Naive thymus-derived CD8-positive, alpha-beta T cell (primary cell): Measurements from ENCODE around the gene PLCH1. TPM values are rescaled to one million over a fixed set of nuclear protein-coding genes. Genes with fewer than 3 reads are reported as not detected.

ENCODE experiments used
- ATAC-seq, 2 donors: fragments of 150-1000 bp; cut with Tn5 transposase in 1 of 2; sonication (Bioruptor Pico), chemical (Tn5 transposase) in 1 of 2; 1 replicate in 1 of 2; 2 replicates in 1 of 2; pipeline ENCODE4 v1.10.0; 2021; ENCODE audit warnings: mild to moderate bottlenecking in 2 of 2, moderate library complexity in 2 of 2
- POLR2A ChIA-PET: fragments of 350-600 bp; sonication (Branson Sonifier 250); formaldehyde crosslinking; loops from one replicate; lab custom pipeline; 2021; ENCODE audit warnings: antibody characterized with exemption; lab: Charles Lee
- DNase-seq, 10 donors: peaks; one replicate each; pipeline versions ENCODE4 v3.0.0 to v3.0.0-alpha.2; 2020 to 2022
- H3K27ac Mint-ChIP-seq, 10 donors: one replicate each; pipeline ENCODE4 v1.8.0; 2020 to 2022; ENCODE audit warnings: mild to moderate bottlenecking in 10 of 10, mixed read lengths in 10 of 10, moderate library complexity in 4 of 10, inconsistent platforms in 1 of 10
- H3K27me3 Mint-ChIP-seq, 5 donors: one replicate each; pipeline ENCODE4 v1.8.0; 2021 to 2022; ENCODE audit warnings: mixed read lengths in 5 of 5
- H3K36me3 Mint-ChIP-seq, 3 donors: one replicate each; pipeline ENCODE4 v1.8.0; 2020 to 2022; ENCODE audit warnings: mixed read lengths in 3 of 3, mild to moderate bottlenecking in 2 of 3, inconsistent platforms in 1 of 3
- H3K4me1 Mint-ChIP-seq, 4 donors: one replicate each; pipeline ENCODE4 v1.8.0; 2021 to 2022; ENCODE audit warnings: mixed read lengths in 4 of 4
- H3K4me3 Mint-ChIP-seq, 10 donors: one replicate each; pipeline ENCODE4 v1.8.0; 2020 to 2022; ENCODE audit warnings: mild to moderate bottlenecking in 10 of 10, mixed read lengths in 10 of 10, moderate library complexity in 6 of 10, inconsistent platforms in 1 of 10
- H3K9me3 Mint-ChIP-seq, 9 donors: one replicate each; pipeline ENCODE4 v1.8.0; 2020 to 2022; ENCODE audit warnings: mixed read lengths in 9 of 9, mild to moderate bottlenecking in 3 of 9, inconsistent platforms in 1 of 9, moderate library complexity in 1 of 9
- polyA plus RNA-seq, 3 donors: library from polyadenylated mRNA; unstranded; fragments of 300-500 nt; fragmentation: Illumina TruSeq; gene quantifications; one replicate each; pipeline ENCODE4 v1.2.3, GENCODE V29; 2021
- total RNA-seq, 8 experiments: library from RNA in 2 of 8; stranded (reverse) in 2 of 8; gene quantifications; one replicate each; pipeline ENCODE4 v1.2.3 and lab custom pipeline; 2021 to 2026

Gene PLCH1
- total and polyA plus RNA-seq, 5 experiments from 2014 or later = not detected

DNA sequence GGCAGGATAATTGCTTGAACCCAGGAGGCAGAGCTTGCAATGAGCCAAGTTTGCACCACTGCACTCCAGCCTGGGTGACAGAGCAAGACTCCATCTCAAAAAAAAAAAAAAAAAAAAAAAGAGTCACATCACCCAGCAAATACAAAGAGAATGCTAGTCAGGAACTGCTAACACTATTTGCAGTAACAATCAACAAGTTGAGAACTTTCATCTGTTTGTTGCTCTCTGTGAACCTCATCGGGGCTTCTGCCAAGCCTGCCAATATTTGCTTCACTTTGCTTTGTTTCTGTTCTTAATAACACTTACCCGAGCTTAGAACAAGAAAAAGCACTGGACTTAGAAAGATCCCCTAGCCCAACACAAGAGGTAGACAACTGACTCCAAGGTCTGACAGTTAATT lies 76.9 kb downstream of the PLCH1 start:
- ATAC-seq (no peak), DNase-seq (no peak)
- H3K36me3 Mint-ChIP-seq = no peaks in the 10 kb centered on the region
- POLR2A ChIA-PET = no interaction called here
- no peak overlapping the region for H3K4me3 Mint-ChIP-seq
- H3K27me3 Mint-ChIP-seq = peaks cover 0 to 5% (median 0%) of the 10 kb centered on the region in 5 donors
- no peak overlapping the region for H3K27ac Mint-ChIP-seq
- no peaks in the 10 kb centered on the region for H3K4me1 Mint-ChIP-seq
- H3K9me3 Mint-ChIP-seq = no peaks in the 10 kb centered on the region

DNA sequence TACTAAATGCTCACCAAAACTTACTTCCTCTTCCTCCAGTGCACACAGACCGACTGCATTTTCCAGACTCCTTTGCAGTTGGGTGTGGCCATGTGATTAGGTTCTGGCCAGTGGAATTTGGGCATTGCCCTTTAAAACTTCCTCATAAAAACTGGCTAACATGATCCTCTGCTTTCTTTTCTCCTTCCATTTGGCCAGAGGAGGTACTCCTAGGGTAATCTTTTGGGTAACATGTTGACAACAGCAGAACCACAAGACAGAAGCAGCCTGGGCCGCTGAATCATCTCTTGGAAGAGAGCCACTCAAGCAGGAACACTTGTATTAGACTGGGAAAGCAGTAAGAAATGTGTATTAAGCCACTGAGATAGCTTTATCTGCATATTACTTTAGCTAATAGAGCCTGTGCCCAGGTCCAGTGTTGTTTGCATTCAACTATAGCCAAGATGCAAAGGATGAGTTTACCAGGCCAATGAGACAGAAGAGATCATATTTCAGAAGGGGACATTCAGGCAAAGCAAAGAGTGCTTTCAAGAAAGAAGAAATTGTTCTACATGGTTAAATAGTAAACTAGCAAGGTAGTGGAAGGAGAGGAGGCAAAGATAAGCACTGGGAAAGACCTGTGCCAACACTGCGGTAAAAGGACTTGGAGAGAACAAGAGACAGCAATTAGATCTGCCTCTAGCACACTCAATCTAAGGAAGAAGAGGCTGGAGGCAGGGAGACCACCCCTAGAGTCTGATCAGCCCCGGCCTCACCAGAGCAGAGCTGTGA lies 79.8 kb downstream of the PLCH1 start:
- Mint-ChIP-seq H3K9me3 (no peaks in the 10 kb centered on the region), H3K27ac (no peak overlapping the region), H3K4me1 (no peaks in the 10 kb centered on the region), H3K27me3 (peaks cover 0 to 5% (median 0%) of the 10 kb centered on the region in 5 donors), H3K4me3 (no peak overlapping the region), H3K36me3 (no peaks in the 10 kb centered on the region)
- ATAC-seq (no peak), DNase-seq (no peak)
- POLR2A ChIA-PET = no interaction called here

DNA sequence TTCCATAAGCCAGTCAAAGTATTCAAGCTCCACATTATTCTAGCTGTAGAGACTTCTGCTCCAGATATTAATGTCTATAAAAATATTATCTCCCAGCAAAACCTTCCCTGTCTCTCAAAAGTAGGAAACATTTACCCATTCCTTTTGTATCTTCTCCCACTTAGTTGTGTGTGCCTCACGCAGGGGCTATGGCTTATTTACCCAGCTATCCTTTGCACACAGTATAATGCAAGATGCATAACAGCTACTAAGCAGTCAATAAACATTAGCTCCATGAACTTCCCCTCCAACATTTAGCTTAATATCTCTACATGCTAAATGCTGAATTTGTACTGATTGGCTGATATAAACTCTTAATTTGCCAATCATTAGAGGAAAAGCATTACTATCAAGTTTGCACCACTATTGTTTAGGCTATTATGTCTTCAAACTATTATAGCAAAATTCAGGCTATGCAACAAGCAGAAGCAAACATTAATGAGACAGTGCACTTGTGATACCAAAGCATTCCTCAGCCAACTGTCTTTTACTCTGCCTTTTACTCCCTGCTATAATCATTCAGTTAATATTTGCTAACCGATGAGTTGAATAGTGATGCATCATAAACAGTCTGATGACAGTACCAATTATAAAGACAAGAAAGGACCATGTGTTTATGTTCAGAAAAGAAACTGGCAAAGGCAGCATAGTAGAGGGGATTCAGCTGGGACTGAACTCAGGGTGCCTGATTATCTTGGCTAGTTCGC lies 81.2 kb downstream of the PLCH1 start:
- POLR2A ChIA-PET = no interaction called here
- H3K36me3 Mint-ChIP-seq = no peaks in the 10 kb centered on the region
- no peaks in the 10 kb centered on the region for H3K4me1 Mint-ChIP-seq
- DNase-seq = no peak
- ATAC-seq = no peak
- H3K4me3 Mint-ChIP-seq = no peak overlapping the region
- no peaks in the 10 kb centered on the region for H3K9me3 Mint-ChIP-seq
- H3K27me3 Mint-ChIP-seq = peaks cover 0 to 5% (median 0%) of the 10 kb centered on the region in 5 donors
- no peak overlapping the region for H3K27ac Mint-ChIP-seq

DNA sequence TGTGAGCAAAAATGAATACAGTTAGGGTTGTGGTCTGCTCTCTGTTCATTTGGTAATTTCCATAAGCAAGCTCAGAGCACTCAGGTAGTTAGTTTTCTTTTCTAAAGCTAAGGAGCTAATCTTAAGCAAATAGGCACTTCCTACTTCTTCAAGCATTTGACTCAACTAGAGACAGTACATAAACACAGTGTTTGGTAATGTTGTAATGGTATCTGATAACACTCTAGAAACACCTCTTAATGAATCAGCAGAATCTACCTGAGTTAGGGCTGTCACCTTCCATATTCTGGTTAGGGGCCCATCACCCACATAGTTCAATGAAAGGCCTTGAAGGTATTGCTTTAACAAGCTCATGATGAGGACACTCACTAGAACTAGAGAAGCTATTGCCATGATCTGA lies 83.1 kb downstream of the PLCH1 start:
- Mint-ChIP-seq H3K4me1 (no peaks in the 10 kb centered on the region), H3K4me3 (no peak overlapping the region), H3K36me3 (no peaks in the 10 kb centered on the region), H3K9me3 (no peaks in the 10 kb centered on the region), H3K27ac (no peak overlapping the region), H3K27me3 (peaks cover 0 to 5% (median 0%) of the 10 kb centered on the region in 5 donors)
- ATAC-seq (no peak), DNase-seq (no peak)
- POLR2A ChIA-PET = no interaction called here

DNA sequence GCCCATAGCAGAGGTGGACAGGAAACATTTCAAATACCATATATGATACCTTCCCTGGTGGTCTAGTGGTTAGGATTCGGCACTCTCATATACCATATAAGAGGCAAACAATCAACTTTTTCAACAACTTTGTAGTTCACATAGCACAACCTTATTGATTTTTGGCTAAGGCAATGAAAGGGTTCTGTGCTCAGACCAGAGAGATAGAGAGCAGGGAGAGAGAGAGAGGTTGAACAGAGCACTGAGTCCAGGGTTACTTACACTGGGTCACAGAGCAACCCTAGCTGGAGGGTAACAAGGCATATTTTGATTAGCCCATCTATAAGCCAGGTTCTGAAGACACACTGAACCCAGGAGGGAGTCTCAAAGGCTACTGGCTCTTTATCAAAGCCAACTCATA lies 83.8 kb downstream of the PLCH1 start:
- ATAC-seq (no peak), DNase-seq (no peak)
- Mint-ChIP-seq H3K4me3 (no peak overlapping the region), H3K4me1 (no peaks in the 10 kb centered on the region), H3K9me3 (no peaks in the 10 kb centered on the region), H3K36me3 (no peaks in the 10 kb centered on the region), H3K27me3 (peaks cover 0 to 5% (median 0%) of the 10 kb centered on the region in 5 donors), H3K27ac (no peak overlapping the region)
- POLR2A ChIA-PET = no interaction called here

DNA sequence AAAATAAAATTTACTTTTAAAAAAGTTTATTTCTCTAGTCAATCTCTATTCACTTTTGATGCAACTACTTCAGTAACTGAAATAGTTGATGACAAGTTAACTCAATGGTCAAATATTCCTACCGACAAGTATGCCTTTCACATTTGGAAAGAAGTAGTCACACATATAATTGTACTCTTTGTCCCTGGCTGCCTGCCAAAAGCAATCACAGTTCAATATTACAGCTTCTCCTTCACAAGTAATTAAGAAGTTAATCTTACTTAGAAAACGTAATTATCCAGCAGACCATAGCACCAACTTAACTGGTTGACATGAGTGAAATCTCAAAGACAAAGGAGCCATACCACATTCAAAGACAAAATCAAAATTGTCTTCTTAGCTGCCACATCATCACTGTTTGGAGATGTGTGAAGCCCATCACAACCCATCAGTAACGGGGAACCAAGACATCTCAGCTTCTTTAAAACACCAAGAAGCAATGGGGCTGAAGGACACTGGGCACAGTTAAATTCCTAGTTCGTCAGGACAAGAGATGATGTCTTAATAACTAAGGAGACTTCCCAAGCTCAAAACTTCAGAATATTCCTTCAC lies 86.1 kb downstream of the PLCH1 start:
- ATAC-seq (no peak), DNase-seq (no peak)
- Mint-ChIP-seq H3K9me3 (no peaks in the 10 kb centered on the region), H3K36me3 (no peaks in the 10 kb centered on the region), H3K4me3 (no peak overlapping the region), H3K4me1 (no peaks in the 10 kb centered on the region), H3K27ac (no peak overlapping the region), H3K27me3 (no peaks in the 10 kb centered on the region)
- POLR2A ChIA-PET = no interaction called here

DNA sequence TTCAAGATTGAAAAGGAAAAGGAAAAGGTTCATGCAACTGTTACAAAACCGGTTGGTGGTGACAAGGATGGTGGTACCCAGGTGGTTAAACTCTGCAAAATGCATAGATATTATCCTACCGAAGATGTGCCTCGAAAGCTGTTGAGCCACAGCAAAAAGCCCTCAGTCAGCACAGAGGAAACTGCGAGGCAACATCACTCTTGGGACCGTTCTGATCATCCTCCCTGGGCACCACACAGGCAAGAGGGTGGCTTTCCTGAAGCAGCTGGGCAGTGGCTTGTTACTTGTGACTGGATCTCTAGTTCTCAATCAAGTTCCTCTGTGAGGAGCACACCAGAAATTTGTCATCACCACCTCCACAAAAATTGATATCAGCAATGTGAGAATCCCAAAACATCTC lies 86.9 kb downstream of the PLCH1 start:
- H3K9me3 Mint-ChIP-seq = no peaks in the 10 kb centered on the region
- H3K4me3 Mint-ChIP-seq = no peak overlapping the region
- H3K4me1 Mint-ChIP-seq = no peaks in the 10 kb centered on the region
- H3K27ac Mint-ChIP-seq = no peak overlapping the region
- DNase-seq = no peak
- no peaks in the 10 kb centered on the region for H3K27me3 Mint-ChIP-seq
- H3K36me3 Mint-ChIP-seq = no peaks in the 10 kb centered on the region
- ATAC-seq = no peak
- POLR2A ChIA-PET = no interaction called here

DNA sequence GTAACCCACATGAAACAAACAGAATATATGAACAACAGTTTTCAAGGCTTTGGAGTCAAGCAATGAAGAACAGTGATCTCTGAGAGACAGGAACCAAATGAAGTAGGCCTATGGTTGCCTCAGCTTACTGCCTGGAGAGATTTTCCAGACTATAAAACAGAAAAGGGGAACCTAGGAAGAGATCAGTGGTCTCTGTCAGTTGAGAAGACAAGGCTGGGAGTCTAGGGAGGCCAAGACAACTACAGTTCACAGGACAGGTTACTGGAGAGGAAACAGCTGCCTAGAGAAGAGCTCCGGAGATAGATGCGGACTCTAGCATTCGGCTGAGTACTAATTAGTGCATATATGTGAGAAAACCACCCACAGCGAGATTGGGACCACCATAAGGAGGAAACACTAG lies 87.7 kb downstream of the PLCH1 start:
- Mint-ChIP-seq H3K27me3 (no peaks in the 10 kb centered on the region), H3K4me3 (no peak overlapping the region), H3K27ac (no peak overlapping the region), H3K4me1 (no peaks in the 10 kb centered on the region), H3K36me3 (no peaks in the 10 kb centered on the region), H3K9me3 (no peaks in the 10 kb centered on the region)
- POLR2A ChIA-PET = no interaction called here
- no peak for DNase-seq
- ATAC-seq = no peak

DNA sequence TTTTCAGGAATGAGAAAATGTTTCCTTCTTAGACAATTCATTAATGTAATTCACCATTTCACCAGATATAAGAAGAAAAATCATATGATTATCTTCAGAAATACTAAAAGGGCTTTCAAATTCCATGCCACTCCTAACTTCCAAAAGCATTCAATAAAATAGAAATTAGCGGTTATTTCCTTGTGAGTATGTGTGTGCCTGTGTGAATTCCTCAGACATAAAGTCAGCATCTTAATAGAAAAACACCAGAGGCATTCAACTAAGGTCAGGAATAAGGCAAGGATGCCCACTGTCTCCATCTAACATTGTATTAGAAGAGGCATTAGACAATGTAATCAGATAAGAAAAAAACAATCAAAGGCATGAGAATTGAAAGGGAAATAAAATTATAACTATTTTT lies 88.4 kb downstream of the PLCH1 start:
- Mint-ChIP-seq H3K4me3 (no peak overlapping the region), H3K27ac (no peak overlapping the region), H3K27me3 (no peaks in the 10 kb centered on the region), H3K4me1 (no peaks in the 10 kb centered on the region), H3K9me3 (no peaks in the 10 kb centered on the region), H3K36me3 (no peaks in the 10 kb centered on the region)
- no peak for ATAC-seq
- POLR2A ChIA-PET = no interaction called here
- DNase-seq = no peak

DNA sequence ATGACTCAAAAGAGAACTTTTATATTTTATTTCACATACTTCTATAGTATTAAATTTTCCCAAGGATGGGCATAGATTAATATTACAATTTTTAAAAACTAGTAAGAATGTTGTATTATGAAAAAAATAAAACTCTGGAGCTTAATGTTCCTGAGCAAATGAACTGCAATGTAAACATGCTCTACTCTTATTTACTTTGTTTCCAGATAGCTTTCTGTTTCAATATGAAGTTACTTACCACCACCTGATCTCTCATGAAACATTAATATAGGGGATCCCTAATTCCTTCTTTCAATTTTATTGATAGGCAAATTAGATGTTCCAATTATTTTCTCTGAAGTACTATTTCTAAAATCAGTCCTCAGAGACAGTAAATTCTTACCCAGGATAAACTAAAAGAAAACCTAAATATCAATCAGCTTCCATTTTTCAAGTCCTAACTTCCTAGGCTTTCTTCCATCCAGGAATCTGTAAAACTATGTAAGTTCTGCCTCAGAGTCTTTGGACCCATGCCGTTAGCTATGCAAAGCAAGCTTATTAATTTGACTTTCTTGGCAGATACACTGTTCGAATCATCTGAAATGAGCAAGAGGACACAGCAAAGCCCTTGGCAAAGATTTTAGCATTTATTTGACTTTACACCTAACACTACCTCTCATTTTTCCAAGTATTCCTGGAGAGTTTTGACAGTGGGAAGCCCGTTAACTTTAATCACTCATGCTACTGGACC lies 93.2 kb downstream of the PLCH1 start:
- H3K27ac Mint-ChIP-seq = no peak overlapping the region
- no peaks in the 10 kb centered on the region for H3K9me3 Mint-ChIP-seq
- H3K4me3 Mint-ChIP-seq = no peak overlapping the region
- no peaks in the 10 kb centered on the region for H3K36me3 Mint-ChIP-seq
- H3K4me1 Mint-ChIP-seq = no peaks in the 10 kb centered on the region
- POLR2A ChIA-PET = no interaction called here
- peaks cover 0 to 4% (median 0%) of the 10 kb centered on the region in 5 donors for H3K27me3 Mint-ChIP-seq
- ATAC-seq = no peak
- DNase-seq = no peak

DNA sequence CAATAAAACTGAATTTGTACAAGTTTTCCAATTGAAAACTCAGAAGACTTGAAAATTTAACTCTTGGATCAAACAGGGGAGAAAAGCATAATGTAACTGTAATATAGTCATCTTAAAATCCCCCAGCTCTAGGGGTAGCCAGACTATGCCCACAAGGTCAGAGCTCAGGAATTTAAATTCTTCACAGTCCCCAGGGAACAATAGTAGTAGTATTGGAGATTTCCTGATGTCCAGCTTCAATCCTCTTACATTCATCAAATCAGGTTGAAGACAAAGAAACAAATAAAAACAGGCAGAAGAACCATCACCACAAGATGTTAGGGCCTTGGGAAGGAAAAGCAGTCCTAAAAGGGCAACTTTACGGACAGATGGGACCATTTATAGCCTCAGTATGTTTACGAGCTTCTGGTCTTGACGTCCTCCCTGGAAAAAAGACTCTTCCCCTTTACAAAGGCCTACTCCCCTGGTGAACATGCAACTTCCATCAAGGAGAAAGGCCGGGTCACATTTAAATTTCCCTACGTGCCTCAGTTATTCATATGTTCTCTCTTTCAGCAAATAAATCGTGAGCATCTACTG lies 96.8 kb downstream of the PLCH1 start:
- POLR2A ChIA-PET = interaction anchor here (0.6 kb wide), 1 partner anchor 84 kb away, joined by 4 read pairs; no protein-coding TSS in a partner anchor
- Mint-ChIP-seq H3K9me3 (no peaks in the 10 kb centered on the region), H3K27ac (no peak overlapping the region), H3K4me3 (no peak overlapping the region), H3K4me1 (no peaks in the 10 kb centered on the region), H3K27me3 (peaks cover 0 to 4% (median 0%) of the 10 kb centered on the region in 5 donors), H3K36me3 (no peaks in the 10 kb centered on the region)
- DNase-seq (no peak), ATAC-seq (no peak)

DNA sequence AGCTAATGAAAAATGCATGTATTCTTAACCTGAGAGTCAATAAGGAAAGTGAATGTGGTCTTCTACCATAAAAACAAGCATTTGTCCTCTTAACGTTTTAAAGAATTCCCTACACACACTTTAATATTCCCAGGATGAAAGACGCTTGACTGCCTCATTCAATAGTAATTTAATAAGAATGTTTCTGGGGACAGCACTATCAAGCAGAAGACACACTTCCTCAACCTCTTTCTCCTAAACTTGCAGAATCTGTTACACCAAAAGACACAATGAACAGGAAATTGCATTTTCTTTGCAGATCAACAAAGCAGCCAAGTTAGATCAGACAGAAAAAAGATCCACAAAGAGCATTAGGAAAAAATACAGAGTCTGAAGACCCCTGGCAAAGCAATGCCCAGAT lies 97.7 kb downstream of the PLCH1 start:
- no peaks in the 10 kb centered on the region for H3K4me1 Mint-ChIP-seq
- ATAC-seq (no peak), DNase-seq (no peak)

More for the DNA sequence above, 97.7 kb downstream of the PLCH1 start:
- Mint-ChIP-seq H3K4me3 (no peak overlapping the region), H3K27me3 (peaks cover 0 to 4% (median 0%) of the 10 kb centered on the region in 5 donors), H3K9me3 (no peaks in the 10 kb centered on the region), H3K27ac (no peak overlapping the region), H3K36me3 (no peaks in the 10 kb centered on the region)
- POLR2A ChIA-PET = no interaction called here
